AG10803 (cell line): ENCODE measurements around the gene RFX1.

Experiments used
- DNase-seq: peaks from one replicate; pipeline ENCODE4 v3.0.0; 2010; ENCODE audit warnings: low read depth
- H3K4me3 ChIP-seq: 2 replicates; pipeline ENCODE4 v1.5.1; 2011; ENCODE audit warnings: mild to moderate bottlenecking, low read length, control low read depth
- CTCF ChIP-seq: conservative IDR thresholded peaks from 2 replicates; pipeline ENCODE4 v1.5.1; 2011; ENCODE audit warnings: mild to moderate bottlenecking, low read length, control low read depth, inconsistent platforms

RFX1 gene

GRCh38 chr19:13995017-13995728, 10.9 kb downstream of the RFX1 start:
- TF ChIP-seq CTCF, result no peak
- H3K4me3 ChIP-seq, result no peak overlapping the region
- peak; percentile 79 for DNase-seq

GRCh38 chr19:13993590-13994300, 12.4 kb downstream of the RFX1 start:
- H3K4me3 ChIP-seq, result no peak overlapping the region
- TF ChIP-seq CTCF, result no peak
- DNase-seq, result no peak

GRCh38 chr19:13992025-13992424, 14.1 kb downstream of the RFX1 start:
- no peak overlapping the region for H3K4me3 ChIP-seq
- no peak for DNase-seq
- no peak for TF ChIP-seq CTCF

- DNase-seq, result no peak
- H3K4me3 ChIP-seq, result no peak overlapping the region
- no peak for TF ChIP-seq CTCF
Observed at GRCh38 chr19:13990085-13990484, 16.0 kb downstream of the RFX1 start.

GRCh38 chr19:13989487-13989886, 16.6 kb downstream of the RFX1 start:
- TF ChIP-seq CTCF, result no peak
- H3K4me3 ChIP-seq, result no peak overlapping the region
- no peak for DNase-seq

DNA sequence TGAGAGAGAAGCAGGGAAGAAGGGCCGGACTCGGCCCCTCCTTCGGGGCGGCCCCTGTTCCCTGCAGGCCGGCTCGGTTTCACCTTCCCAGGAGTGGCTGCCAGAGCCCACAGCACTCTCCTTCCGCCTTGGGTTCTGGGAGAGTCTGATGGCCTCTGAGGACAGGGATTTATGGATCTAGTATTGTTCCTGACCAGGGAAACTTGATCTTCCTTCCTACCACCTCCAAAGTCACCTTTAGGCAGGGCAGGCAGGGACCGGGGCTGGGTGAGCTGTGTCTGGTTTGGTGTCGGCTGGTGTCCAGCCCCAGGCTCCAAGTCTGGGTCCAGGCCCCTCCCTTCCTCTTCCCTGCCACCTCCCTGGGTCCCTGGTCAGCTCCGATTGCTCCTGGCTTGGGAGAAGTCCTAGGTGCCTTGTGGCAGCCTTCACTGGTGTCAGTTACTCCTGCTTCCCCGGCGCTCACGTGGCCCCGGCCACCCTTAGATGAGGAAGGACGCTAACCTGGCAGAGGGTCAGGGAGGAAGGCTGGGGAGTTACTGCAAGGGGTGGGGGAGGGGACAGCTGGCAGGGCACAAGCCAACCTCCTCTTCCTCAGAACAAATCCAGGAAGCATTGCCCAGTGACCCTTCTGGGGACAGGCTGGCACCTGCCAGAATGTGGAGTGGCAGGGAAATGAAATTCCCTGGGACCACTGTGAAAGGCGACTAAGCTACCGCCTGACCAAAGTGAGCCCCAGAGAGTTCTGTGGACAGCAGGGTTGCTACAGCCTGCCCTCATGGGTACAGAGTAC, 18.8 kb downstream of the RFX1 start:
- no peak for DNase-seq
- no peak overlapping the region for H3K4me3 ChIP-seq
- TF ChIP-seq CTCF, result no peak
